GM21723 (cell line): ENCODE measurements around the gene GATA2.

Experiments used
- ATAC-seq: cut with Tn5 transposase; IDR thresholded peaks from one replicate; pipeline ENCODE4 v1.9.1; 2021; ENCODE audit warnings: mild to moderate bottlenecking, moderate library complexity; ENCODE audit not compliant: unreplicated experiment

GATA2 gene

GRCh38 chr3:128488991-128489673, 3.9 kb downstream of the GATA2 start:
- ATAC-seq = no peak

GRCh38 chr3:128488636-128488990, 4.4 kb downstream of the GATA2 start:
- ATAC-seq = no peak

- no peak for ATAC-seq
Observed at GRCh38 chr3:128487813-128488635, 5.0 kb downstream of the GATA2 start.

- ATAC-seq = no peak
Observed at GRCh38 chr3:128487538-128487812, 5.5 kb downstream of the GATA2 start.

GRCh38 chr3:128486681-128487537, 6.1 kb downstream of the GATA2 start:
- no peak for ATAC-seq

GRCh38 chr3:128486205-128486628, 6.8 kb downstream of the GATA2 start:
- ATAC-seq = no peak

- ATAC-seq = no peak
Observed at GRCh38 chr3:128485282-128486204, 7.5 kb downstream of the GATA2 start.

- ATAC-seq = no peak
Observed at GRCh38 chr3:128484404-128485281, 8.4 kb downstream of the GATA2 start.

- no peak for ATAC-seq
Observed at GRCh38 chr3:128483657-128484403, 9.2 kb downstream of the GATA2 start.

GRCh38 chr3:128482666-128483656, 10.0 kb downstream of the GATA2 start:
- no peak for ATAC-seq

GRCh38 chr3:128482175-128482574, 10.8 kb downstream of the GATA2 start:
- ATAC-seq = no peak

GRCh38 chr3:128481438-128481942, 11.5 kb downstream of the GATA2 start:
- no peak for ATAC-seq

GRCh38 chr3:128480717-128481437, 12.1 kb downstream of the GATA2 start:
- ATAC-seq = no peak

- no peak for ATAC-seq
Observed at GRCh38 chr3:128480278-128480677, 12.7 kb downstream of the GATA2 start.

- ATAC-seq = no peak
Observed at GRCh38 chr3:128479558-128480086, 13.4 kb downstream of the GATA2 start.
